LNCAP (cell line): ENCODE results near the gene LPA.

ENCODE experiments used
- TF ChIP-seq, protein P1 (sequence below): fragments of 450-650 bp; IDR thresholded peaks from 2 replicates; pipeline ENCODE4 v1.5.1; 2017; ENCODE audit warnings: mild to moderate bottlenecking

The LPA gene

DNA sequence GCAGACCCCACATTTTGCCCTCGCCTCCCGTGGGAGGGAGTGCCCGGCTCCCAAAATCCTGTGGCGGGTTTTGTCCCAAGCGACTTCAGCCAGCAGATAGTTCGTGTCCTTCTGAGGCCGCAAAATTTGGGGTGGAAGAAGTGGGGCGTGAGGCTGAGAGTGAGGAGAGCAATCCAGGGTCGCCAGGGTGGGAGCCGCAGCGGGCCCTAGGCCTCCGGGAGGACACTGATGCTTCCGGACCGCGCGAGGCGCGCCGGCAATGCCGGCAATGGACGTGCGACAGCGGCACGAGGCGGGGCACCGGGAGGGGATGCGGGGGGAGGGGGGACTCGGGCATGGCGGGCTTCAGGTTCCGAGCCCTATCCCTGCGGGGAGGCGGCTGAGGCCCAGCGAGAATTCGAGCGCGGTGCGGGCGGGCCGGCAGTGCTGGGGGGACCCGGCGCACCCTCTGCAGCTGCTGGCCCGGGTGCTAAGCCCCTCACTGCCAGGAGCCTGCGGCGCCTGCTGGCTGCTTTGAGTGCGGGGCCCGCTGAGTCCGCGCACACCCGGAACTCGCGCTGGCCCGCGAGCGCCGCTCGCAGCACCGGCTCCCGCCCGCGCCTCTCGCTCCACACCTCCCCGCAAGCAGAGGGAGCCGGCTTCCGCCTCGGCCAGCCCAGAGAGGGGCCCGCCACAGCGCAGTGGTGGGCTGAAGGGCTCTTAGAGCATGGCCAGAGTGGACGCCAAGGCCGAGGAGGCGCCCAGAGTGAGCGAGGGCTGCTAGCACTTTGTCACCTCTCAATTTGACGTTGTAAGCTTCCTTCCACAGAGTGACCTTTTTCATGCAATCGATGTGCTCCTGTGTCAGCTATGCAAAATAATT lies 143.8 kb downstream of the LPA start:
- TF ChIP-seq, protein P1, sequence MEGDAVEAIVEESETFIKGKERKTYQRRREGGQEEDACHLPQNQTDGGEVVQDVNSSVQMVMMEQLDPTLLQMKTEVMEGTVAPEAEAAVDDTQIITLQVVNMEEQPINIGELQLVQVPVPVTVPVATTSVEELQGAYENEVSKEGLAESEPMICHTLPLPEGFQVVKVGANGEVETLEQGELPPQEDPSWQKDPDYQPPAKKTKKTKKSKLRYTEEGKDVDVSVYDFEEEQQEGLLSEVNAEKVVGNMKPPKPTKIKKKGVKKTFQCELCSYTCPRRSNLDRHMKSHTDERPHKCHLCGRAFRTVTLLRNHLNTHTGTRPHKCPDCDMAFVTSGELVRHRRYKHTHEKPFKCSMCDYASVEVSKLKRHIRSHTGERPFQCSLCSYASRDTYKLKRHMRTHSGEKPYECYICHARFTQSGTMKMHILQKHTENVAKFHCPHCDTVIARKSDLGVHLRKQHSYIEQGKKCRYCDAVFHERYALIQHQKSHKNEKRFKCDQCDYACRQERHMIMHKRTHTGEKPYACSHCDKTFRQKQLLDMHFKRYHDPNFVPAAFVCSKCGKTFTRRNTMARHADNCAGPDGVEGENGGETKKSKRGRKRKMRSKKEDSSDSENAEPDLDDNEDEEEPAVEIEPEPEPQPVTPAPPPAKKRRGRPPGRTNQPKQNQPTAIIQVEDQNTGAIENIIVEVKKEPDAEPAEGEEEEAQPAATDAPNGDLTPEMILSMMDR, result no peak

DNA sequence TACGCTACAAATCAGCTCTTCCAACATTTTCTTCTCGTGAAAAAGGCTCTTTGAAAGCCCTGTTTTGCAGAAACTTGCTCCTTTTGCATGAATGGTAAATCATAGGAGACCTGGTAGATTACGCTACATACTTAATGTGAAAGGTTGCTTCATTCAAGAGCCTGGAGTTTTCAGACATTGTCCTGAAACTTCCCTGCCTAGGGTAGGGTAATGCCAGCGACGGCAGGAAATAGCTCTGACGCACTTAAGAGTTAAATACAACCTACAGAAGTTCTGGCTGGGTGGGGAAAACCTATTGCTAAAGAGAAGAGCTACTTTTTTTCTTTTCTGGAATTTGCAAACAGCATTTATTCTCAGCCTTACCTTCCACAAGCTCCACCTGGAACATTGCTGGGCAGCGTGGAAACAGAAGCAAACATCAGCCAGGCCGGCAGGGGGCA lies 144.5 kb downstream of the LPA start:
- TF ChIP-seq, protein P1, result peak; percentile 91

DNA sequence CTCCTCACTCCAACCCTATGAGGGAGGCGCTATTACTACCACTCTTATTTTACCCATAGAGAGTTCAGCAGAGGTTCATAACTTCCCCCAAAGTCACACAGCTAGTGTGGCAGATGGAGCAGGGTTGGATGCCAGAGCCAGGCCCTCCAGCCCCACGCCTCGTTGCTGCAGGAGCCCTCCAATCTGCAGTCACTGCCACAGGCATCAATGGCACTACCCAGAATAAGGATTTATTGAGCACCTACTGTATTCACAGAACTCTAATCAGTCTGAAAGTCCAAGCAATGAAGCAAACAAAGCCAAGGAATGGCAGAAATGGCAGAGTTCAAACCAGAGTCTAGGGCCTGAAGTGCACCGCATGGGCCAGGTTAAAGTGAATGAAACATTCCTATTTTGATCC lies 144.9 kb downstream of the LPA start:
- TF ChIP-seq, protein P1, result no peak

- TF ChIP-seq, protein P1, result no peak
Measured at GRCh38 chr6:160513836-160514235, 150.2 kb downstream of the LPA start.

DNA sequence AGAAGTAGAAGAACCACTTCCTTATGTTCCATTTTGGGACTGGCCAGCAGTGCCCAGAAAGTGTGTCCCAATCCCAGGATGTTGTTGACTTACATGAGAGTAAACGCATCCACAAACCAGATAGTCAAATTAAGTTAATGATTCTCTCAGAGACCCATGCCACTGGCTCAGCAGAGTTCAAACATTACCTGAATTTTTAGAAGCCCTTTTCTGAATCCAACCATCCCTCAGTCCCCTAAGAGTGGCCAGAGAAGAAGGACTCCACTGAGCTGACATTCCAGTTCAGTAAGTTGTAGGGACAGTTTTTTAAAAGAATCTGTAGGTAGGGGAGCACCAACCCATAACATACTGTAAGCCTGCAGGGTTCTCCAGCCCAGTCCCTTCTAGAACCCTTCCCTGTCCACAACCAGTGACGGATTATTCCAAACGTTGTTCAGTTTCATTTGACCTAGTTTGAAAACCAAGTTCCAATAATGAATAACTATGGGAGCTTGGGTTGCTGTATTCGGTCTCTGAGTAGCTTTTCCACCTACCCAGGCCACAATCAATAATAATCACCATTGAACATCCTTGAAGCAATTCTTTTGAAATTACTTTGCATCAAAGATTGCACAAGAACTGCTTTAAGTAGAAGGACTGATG lies 153.0 kb downstream of the LPA start:
- TF ChIP-seq, protein P1, result no peak

DNA sequence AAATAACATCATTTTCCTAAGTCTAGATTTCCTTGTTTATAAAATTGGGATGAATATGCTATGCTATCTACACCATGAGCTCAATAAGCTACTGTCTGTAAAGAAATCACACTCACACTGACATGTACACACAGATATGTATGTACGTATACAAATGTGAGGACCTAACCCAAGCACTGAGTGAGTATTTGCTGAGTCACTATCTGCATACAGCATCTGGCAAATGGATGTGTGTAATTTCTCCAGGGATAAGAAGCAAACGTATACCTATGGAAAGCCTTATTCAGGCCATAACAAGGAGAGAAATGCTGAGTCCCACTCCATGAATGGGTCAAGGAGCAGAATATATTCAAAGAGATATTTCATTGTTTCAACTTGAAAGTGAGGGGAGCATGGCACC lies 153.9 kb downstream of the LPA start:
- TF ChIP-seq, protein P1, result no peak

- TF ChIP-seq, protein P1, result no peak
Measured at GRCh38 chr6:160509610-160510009, 154.5 kb downstream of the LPA start.
